ENCODE results near the gene SRGAP1. TPM values are rescaled to one million over a fixed set of nuclear protein-coding genes. Genes with fewer than 3 reads are reported as not detected.
A peak's percentile ranks its signal among the peaks of the same experiment; 100 is the strongest.

SRGAP1 gene
- total and polyA plus RNA-seq, 7 donors = 0.23 to 5.1 (median 1.5) TPM

DNA sequence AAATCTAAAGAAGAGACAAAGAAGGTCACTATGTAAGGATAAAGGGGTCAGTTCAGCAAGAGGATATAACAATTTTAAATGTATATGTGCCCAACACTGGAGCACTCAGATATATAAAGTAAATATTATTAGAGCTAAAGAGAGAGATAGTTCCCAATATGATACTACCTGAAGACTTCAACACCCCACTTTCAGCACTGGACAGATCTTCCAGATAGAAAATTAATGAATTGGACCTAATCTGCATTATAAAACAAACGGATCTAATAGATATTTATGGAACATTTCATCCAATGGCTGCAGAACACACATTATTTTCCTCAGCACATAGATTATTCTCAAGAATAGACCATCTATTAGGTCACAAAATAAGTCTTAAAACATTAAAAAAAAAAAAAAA is 24.1 kb upstream of the SRGAP1 start:
- no peak overlapping the region for H3K4me3 ChIP-seq
- intact Hi-C loops (cut with DNase I) = no loop called here
- no peak for TF ChIP-seq CTCF (IDR thresholded peaks at IDR 0.05)

GRCh38 chr12:63821781-63822251 is 22.7 kb upstream of the SRGAP1 start:
- peak in 1 of 2 donors; percentile 21 for DNase-seq
- H3K36me3 ChIP-seq (ENCODE audit: insufficient read depth in 1 of 2, low read depth in 1 of 2) = no peaks in the 10 kb centered on the region
- peak overlapping the region; percentile 54 for H3K4me3 ChIP-seq
- no peaks in the 10 kb centered on the region for H3K9me3 ChIP-seq
- intact Hi-C loops (cut with DNase I) = no loop called here
- H3K4me1 ChIP-seq = no peaks in the 10 kb centered on the region
- H3K27ac ChIP-seq = no peak overlapping the region
- TF ChIP-seq CTCF (IDR thresholded peaks at IDR 0.05) = no peak
- peaks cover 0 to 17% (median 2%) of the 10 kb centered on the region in 3 donors for H3K27me3 ChIP-seq (ENCODE audit: insufficient read depth in 3 of 3, low read length in 2 of 3)
- ATAC-seq = peak in 1 of 4 donors; percentile 35
- WGBS, 3 donors = 12 to 25% (median 21%) methylated on average over 36 to 38 of the region's 38 CpGs

More for the DNA sequence above, 24.1 kb upstream of the SRGAP1 start:
- ATAC-seq (no peak), DNase-seq (no peak)
- H3K36me3 ChIP-seq (ENCODE audit: insufficient read depth in 1 of 2, low read depth in 1 of 2) = no peaks in the 10 kb centered on the region
- no peak overlapping the region for H3K27ac ChIP-seq
- no peaks in the 10 kb centered on the region for H3K9me3 ChIP-seq
- H3K27me3 ChIP-seq (ENCODE audit: insufficient read depth in 3 of 3, low read length in 2 of 3) = peaks cover 0 to 17% (median 2%) of the 10 kb centered on the region in 3 donors
- 66 to 82% (median 81%) methylated on average over 1 of the region's 1 CpG for WGBS, 3 donors
- H3K4me1 ChIP-seq = no peaks in the 10 kb centered on the region

DNA sequence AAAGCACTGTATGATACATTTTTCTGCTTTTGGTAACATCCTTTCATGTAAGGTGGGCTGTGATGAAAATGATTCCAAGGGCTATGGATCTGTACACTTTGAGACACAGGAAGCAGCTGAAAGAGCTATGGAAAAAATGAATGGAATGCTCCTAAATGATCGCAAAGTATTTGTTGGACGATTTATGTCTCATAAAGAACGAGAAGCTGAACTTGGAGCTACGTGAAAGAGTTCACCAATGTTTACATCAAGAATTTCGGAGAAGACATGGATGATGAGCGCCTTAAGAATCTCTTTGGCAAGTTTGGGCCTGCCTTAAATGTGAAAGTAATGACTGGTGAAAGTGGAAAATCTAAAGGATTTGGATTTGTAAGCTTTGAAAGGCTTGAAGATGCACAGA is 22.1 kb upstream of the SRGAP1 start:
- no peak for ATAC-seq

DNA sequence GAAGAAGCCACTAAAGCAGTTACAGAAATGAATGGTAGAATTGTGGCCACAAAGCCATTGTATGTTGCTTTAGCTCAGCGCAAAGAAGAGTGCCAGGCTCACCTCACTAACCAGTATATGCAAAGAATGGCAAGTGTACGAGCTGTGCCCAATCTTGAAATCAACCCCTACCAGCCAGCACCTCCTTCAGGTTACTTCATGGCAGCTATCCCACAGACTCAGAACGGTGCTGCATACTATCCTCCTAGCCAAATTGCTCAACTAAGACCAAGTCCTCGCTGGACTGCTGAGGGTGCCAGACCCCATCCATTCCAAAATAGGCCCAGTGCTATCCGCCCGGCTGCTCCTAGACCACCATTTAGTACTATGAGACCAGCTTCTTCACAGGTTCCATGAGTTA is 21.5 kb upstream of the SRGAP1 start:
- no peaks in the 10 kb centered on the region for H3K36me3 ChIP-seq (ENCODE audit: insufficient read depth in 1 of 2, low read depth in 1 of 2)
- H3K27ac ChIP-seq = no peak overlapping the region
- H3K27me3 ChIP-seq (ENCODE audit: insufficient read depth in 3 of 3, low read length in 2 of 3) = peaks cover 0 to 17% (median 2%) of the 10 kb centered on the region in 3 donors
- DNase-seq (no peak), ATAC-seq (no peak)
- no peaks in the 10 kb centered on the region for H3K4me1 ChIP-seq
- H3K9me3 ChIP-seq = no peaks in the 10 kb centered on the region
- no peak for TF ChIP-seq CTCF (IDR thresholded peaks at IDR 0.05)
- 84 to 91% (median 90%) methylated on average over 6 of the region's 6 CpGs for WGBS, 3 donors
- no peak overlapping the region for H3K4me3 ChIP-seq
- intact Hi-C loops (cut with DNase I) = no loop called here

More for the DNA sequence above, 22.1 kb upstream of the SRGAP1 start:
- Histone ChIP-seq H3K27me3 (ENCODE audit: insufficient read depth in 3 of 3, low read length in 2 of 3) (peaks cover 0 to 17% (median 2%) of the 10 kb centered on the region in 3 donors), H3K9me3 (no peaks in the 10 kb centered on the region), H3K36me3 (ENCODE audit: insufficient read depth in 1 of 2, low read depth in 1 of 2) (no peaks in the 10 kb centered on the region), H3K27ac (no peak overlapping the region), H3K4me3 (peak overlapping the region; percentile 54), H3K4me1 (no peaks in the 10 kb centered on the region)
- no peak for TF ChIP-seq CTCF (IDR thresholded peaks at IDR 0.05)
- WGBS, 3 donors = 49 to 59% (median 53%) methylated on average over 6 of the region's 6 CpGs
- intact Hi-C loops (cut with DNase I) = no loop called here
- DNase-seq = no peak

DNA sequence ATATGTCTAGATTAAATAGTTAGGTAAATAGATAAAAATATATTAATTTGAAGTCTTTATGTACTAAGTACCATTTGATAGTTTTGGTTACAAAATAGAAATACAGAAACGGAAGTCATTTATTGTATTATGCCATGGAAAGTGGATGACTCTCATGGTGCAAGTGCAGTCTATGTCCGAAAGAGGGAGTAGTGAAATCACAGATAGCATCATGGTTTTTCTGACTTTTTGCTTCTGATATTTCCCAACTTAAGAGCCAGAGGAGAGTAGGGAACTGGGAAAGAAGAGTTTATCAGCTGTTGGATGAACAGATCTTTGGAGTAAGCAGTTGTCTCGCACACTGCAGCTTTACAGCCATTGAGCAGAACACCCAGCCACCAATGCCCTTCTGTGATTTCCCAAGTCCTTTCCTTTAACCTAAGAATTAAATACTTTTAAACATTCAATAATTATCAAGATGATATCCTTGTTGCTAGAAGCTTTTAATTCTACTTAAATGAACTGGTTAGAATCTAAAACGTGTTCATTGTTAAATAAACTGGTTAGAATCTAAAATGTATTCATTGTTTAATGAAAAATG is 18.4 kb upstream of the SRGAP1 start:
- H3K36me3 ChIP-seq (ENCODE audit: insufficient read depth in 1 of 2, low read depth in 1 of 2) = no peaks in the 10 kb centered on the region
- no peak overlapping the region for H3K4me3 ChIP-seq
- H3K4me1 ChIP-seq = no peaks in the 10 kb centered on the region
- H3K27ac ChIP-seq = no peak overlapping the region
- H3K9me3 ChIP-seq = no peaks in the 10 kb centered on the region
- intact Hi-C loops (cut with DNase I) = no loop called here
- 15 to 21% (median 16%) methylated on average over 4 of the region's 4 CpGs for WGBS, 3 donors
- peak; percentile 70 for TF ChIP-seq CTCF (IDR thresholded peaks at IDR 0.05)
- ATAC-seq (peak in 3 of 4 donors; percentile 37 to 69 (median 68)), DNase-seq (no peak)
- H3K27me3 ChIP-seq (ENCODE audit: insufficient read depth in 3 of 3, low read length in 2 of 3) = peaks cover 0 to 7% (median 2%) of the 10 kb centered on the region in 3 donors
